Measurements from ENCODE around the gene FARP1.

The FARP1 gene

DNA sequence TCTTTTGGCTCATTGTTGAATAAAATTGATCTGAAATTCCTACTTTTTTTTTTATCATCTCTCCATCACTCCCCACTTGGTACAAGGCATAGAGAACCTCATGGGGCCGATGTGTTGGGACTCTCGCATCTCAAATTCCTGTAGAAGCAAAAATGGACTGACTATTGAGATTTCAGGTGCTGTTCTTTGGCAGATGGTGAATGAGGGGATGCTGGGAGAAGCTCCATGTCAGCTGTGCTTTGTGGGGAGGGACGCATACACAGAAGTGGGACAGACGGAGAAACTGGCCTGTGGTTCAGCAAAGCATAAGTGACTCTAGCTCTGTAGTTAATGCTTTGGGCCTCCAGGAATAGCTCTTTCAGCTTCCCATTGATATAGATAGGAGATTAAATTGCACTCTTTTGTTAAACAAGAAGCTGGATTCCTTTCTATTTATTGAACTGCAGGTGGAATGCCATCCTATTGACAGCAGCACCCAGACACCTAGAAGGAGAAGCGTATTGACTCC, 228.7 kb downstream of the FARP1 start:
- DNase-seq = no peak

- DNase-seq = no peak
These were observed 230.0 kb downstream of the FARP1 start for GRCh38 chr13:98372876-98373275.

GRCh38 chr13:98374750-98375149, 231.9 kb downstream of the FARP1 start:
- DNase-seq = no peak

- peak; percentile 41 for DNase-seq
These were observed 234.9 kb downstream of the FARP1 start for GRCh38 chr13:98377635-98378378.

DNA sequence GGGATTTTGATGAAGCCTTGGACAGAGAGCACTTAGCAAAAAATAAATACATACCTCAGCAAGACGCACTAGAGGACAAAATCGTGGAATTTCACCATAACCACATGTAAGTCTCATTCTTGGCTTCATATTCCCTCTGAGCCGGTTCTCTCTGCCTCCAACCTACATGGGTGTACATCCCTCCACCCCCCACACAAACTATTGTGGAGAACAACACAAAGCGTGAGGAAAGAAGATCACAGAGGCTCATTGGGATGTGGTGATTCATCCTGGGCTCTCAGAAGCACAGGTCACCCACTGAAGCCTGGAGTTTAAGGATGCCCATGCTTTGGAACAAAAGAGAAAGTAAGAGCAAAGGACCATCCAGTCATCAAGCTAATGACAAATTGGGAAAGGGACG, 241.8 kb downstream of the FARP1 start:
- no peak for DNase-seq

GRCh38 chr13:98385606-98386005, 242.7 kb downstream of the FARP1 start:
- peak; percentile 91 for DNase-seq

DNA sequence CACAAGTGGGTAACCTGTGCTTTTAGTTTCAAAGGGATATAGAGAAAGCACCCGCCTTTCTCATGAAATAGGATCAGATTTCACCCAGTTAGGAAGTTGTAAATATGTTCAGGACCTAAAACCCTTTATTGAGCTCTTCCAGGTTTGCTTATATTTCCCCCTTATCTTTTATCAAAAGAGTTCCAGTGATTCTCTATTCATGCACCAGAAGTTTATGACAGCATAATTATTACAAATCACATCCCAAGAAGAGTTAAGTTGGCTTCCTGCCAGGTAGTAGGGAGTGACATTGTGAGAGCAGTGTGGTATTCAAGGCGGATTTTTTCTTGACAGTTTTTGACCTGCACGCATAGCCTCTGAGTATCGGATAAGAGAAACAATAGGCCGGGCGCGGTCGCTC, 243.7 kb downstream of the FARP1 start:
- DNase-seq = peak; percentile 64

GRCh38 chr13:98389319-98389718, 246.4 kb downstream of the FARP1 start:
- no peak for DNase-seq

GRCh38 chr13:98390086-98390715, 247.3 kb downstream of the FARP1 start:
- DNase-seq = peak; percentile 19

DNA sequence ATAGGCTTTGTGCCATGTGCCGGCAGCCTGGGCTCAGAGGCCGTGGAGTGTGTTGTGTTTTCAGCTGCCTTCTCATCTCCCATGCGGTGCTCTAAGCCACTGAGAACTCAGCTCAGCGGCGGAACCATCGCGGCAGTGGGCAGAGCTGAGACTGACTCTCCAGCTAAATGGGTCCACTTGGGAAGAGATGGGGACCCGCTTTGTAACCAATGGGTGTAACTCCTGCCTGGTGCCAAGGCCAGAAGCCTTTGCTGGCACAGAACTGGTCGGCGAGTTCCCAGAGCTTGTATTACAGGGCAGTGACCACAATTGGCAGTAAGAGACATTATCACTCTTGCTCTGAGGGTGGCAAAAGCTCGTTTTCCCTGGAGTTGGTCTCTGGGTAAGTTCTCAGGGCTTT, 251.0 kb downstream of the FARP1 start:
- no peak for DNase-seq

GRCh38 chr13:98394820-98395510, 252.1 kb downstream of the FARP1 start:
- DNase-seq = no peak

GRCh38 chr13:98396071-98396710, 253.3 kb downstream of the FARP1 start:
- no peak for DNase-seq

GRCh38 chr13:98397221-98397620, 254.3 kb downstream of the FARP1 start:
- peak; percentile 49 for DNase-seq

- DNase-seq = no peak
These were observed 255.0 kb downstream of the FARP1 start for GRCh38 chr13:98397861-98398260.

DNA sequence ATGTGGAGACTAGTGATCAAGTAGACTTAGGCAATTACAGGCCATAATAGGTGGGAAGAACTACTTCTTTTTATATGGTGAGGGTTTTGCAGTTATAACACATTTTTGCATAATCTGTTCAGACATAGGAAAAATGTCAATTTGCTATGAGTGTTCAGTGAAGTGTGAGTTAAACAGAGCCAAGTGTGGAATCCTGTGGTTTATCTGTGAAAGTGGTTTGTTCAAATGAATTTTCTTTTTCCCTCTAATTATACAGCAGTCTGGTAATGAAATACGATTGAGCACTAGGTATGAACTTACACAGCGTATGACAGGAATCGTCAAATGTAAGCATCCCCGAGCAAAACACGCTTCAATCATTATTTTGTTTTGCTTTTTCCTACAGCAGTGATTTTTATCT, 255.7 kb downstream of the FARP1 start:
- no peak for DNase-seq

DNA sequence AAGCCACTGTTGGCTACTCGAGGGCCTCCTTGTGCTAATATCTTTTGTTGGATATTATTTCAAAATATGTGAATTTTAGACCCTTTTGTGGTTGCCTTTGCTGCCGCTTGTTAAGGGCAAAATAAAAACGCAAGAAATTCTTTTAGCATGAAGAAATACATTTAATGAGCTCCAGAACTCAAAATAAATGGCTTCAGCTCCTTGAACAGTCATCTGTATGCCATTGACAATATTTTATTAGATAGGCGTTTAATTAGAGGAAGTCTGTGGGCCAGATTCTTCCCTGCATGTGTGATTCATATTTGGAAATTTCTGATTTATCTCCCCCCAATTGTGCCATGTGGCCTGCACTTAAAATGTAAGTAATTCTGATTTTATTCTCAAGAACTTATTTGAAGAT, 256.9 kb downstream of the FARP1 start:
- no peak for DNase-seq

- peak; percentile 99 for DNase-seq
These were observed 259.0 kb downstream of the FARP1 start for GRCh38 chr13:98401934-98402333.

DNA sequence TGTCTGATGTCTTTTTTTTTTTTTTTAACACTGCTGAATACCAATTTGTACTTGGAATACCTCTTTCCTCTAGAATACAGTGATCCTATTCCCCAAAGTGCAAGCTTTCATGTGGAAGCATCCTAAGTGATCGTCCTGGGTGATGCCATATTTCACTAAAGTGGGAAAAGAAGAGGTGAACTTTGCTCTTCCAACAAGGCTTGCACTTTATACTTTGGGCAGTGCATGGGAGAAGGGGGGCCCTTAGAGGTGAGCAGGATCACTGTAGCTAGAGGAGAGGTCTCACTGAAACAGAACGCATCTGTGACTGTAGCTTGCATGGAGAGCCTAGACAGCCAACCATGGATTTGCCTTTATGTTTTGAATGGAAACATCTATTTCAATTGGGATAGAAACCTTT, 260.2 kb downstream of the FARP1 start:
- no peak for DNase-seq

DNA sequence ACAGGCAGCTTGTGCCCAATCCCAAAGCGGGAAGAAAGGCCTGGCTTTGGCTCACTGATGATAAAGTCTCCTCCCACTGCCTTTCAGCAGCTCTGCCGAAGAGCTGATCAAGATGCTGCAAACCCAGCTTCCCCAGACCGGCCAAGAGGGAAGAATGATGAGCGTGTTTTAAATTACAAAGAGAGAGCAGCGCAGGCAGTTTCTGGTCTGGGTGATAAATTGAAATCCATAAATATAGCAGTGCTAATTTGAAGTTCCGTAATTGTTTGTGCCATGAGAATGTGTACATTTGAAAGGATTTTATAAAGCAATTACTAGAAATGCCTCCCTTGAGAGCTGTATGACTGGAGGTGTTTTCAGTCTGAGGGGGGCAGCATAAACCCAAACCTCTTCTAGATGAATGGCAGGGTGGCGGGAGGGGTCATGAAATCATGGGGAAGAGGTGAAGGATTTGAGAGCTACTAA, 262.2 kb downstream of the FARP1 start:
- peak; percentile 61 for DNase-seq

DNA sequence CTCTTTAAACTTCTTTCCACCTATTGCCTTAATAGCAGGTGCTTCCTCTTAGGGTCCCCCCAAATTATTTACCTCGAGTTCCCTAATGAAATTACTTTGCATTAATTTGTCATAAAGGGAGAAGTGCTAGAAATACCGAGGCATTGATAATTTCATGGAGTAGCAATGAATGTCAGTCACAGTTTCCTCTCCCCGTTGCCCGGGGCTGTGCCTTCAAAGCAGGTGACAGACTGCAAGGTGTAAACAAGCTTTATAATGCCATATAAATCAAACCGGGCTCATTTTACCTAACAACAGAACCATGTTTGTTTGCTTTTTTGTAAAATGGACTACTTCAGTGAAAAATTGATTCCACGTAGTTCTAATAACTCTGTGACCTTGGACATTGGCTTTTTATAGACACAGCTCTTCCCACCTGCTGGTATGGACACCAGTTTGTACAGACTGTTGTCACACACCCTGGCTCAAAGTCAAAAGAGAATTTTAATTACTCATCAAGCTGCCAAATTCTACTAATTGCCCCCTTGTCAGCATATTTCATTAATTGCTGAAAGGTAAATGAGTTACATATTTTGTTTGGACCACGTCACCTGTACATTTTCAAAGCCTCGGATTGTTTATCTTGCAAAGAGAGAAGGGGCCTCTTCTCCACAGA, 262.9 kb downstream of the FARP1 start:
- DNase-seq = peak; percentile 32

DNA sequence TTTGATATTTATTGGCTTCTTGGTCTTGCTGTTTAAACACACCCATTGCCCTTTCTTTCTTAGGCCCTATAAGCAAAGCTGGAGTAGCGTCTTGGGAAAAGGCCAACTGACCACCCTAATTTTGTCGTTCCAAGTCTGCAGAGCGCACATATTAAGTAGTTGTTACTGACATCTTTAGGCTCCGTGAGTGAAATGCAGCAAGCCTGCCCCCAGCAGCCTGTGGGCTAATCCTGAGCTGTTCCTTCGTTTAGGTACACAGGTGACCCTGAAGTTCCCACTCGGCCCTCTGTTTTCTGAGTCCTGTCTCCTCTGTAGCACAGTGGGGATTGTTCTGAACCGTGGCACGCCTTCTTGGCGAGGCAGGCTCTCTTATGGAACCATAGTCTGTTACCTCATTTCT, 263.5 kb downstream of the FARP1 start:
- peak; percentile 45 for DNase-seq

DNA sequence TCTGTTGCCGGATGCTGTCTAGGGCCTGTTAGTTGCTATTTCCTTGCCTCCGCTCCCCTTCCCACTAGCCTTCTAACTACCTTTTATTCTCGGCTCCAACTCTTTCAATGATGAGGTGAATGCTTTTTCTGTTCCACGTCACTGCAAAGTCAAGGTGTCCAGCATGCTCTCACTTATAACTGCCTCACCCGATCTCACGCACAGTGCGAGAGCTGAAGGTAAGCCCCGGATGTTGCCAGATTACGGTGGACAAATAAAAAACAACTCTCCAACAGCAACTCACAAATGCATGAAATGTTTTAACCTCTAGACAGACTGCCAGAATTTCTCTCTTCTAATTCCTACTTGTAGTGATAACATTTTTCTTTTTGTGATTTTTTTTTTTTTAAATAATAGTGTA, 264.1 kb downstream of the FARP1 start:
- DNase-seq = peak; percentile 75

- no peak for DNase-seq
These were observed 264.7 kb downstream of the FARP1 start for GRCh38 chr13:98407575-98407974.

All from DMS79 (cell line).